Measurements from ENCODE around the gene DCLK1.

Gene DCLK1

GRCh38 chr13:35791184-35791851 lies 339.9 kb downstream of the DCLK1 start:
- H3K4me3 ChIP-seq (ENCODE audit: low read length): no peak overlapping the region
- no peak for DNase-seq (ENCODE audit: low read depth, low spot score)

GRCh38 chr13:35789335-35790165 lies 341.6 kb downstream of the DCLK1 start:
- H3K4me3 ChIP-seq (ENCODE audit: low read length): no peak overlapping the region
- DNase-seq (ENCODE audit: low read depth, low spot score): peak; percentile 21

- no peak overlapping the region for H3K4me3 ChIP-seq (ENCODE audit: low read length)
- DNase-seq (ENCODE audit: low read depth, low spot score): no peak
These were observed 343.2 kb downstream of the DCLK1 start for GRCh38 chr13:35787937-35788336.

- DNase-seq (ENCODE audit: low read depth, low spot score): no peak
- no peak overlapping the region for H3K4me3 ChIP-seq (ENCODE audit: low read length)
These were observed 345.4 kb downstream of the DCLK1 start for GRCh38 chr13:35785576-35786303.

- no peak overlapping the region for H3K4me3 ChIP-seq (ENCODE audit: low read length)
- no peak for DNase-seq (ENCODE audit: low read depth, low spot score)
These were observed 346.8 kb downstream of the DCLK1 start for GRCh38 chr13:35784286-35784951.

GRCh38 chr13:35782793-35783192 lies 348.4 kb downstream of the DCLK1 start:
- no peak overlapping the region for H3K4me3 ChIP-seq (ENCODE audit: low read length)
- no peak for DNase-seq (ENCODE audit: low read depth, low spot score)

- DNase-seq (ENCODE audit: low read depth, low spot score): no peak
- no peak overlapping the region for H3K4me3 ChIP-seq (ENCODE audit: low read length)
These were observed 349.9 kb downstream of the DCLK1 start for GRCh38 chr13:35781036-35782000.

- no peak overlapping the region for H3K4me3 ChIP-seq (ENCODE audit: low read length)
- no peak for DNase-seq (ENCODE audit: low read depth, low spot score)
These were observed 350.6 kb downstream of the DCLK1 start for GRCh38 chr13:35780613-35781012.

GRCh38 chr13:35771898-35772297 lies 359.3 kb downstream of the DCLK1 start:
- H3K4me3 ChIP-seq (ENCODE audit: low read length): no peak overlapping the region

GRCh38 chr13:35770756-35771297 lies 360.4 kb downstream of the DCLK1 start:
- no peak for DNase-seq (ENCODE audit: low read depth, low spot score)
- H3K4me3 ChIP-seq (ENCODE audit: low read length): no peak overlapping the region

More at GRCh38 chr13:35771898-35772297, 359.3 kb downstream of the DCLK1 start:
- no peak for DNase-seq (ENCODE audit: low read depth, low spot score)

- H3K4me3 ChIP-seq (ENCODE audit: low read length): no peak overlapping the region
- DNase-seq (ENCODE audit: low read depth, low spot score): no peak
These were observed 361.4 kb downstream of the DCLK1 start for GRCh38 chr13:35769812-35770211.

- DNase-seq (ENCODE audit: low read depth, low spot score): no peak
These were observed 362.6 kb downstream of the DCLK1 start for GRCh38 chr13:35768551-35768950.

GRCh38 chr13:35768073-35768472 lies 363.1 kb downstream of the DCLK1 start:
- DNase-seq (ENCODE audit: low read depth, low spot score): no peak
- no peak overlapping the region for H3K4me3 ChIP-seq (ENCODE audit: low read length)

More at GRCh38 chr13:35768551-35768950, 362.6 kb downstream of the DCLK1 start:
- H3K4me3 ChIP-seq (ENCODE audit: low read length): no peak overlapping the region

- no peak overlapping the region for H3K4me3 ChIP-seq (ENCODE audit: low read length)
- DNase-seq (ENCODE audit: low read depth, low spot score): no peak
These were observed 363.8 kb downstream of the DCLK1 start for GRCh38 chr13:35767256-35767976.

GRCh38 chr13:35766663-35767062 lies 364.5 kb downstream of the DCLK1 start:
- no peak for DNase-seq (ENCODE audit: low read depth, low spot score)
- H3K4me3 ChIP-seq (ENCODE audit: low read length): no peak overlapping the region

- DNase-seq (ENCODE audit: low read depth, low spot score): no peak
- no peak overlapping the region for H3K4me3 ChIP-seq (ENCODE audit: low read length)
These were observed 365.2 kb downstream of the DCLK1 start for GRCh38 chr13:35765941-35766340.

- no peak for DNase-seq (ENCODE audit: low read depth, low spot score)
These were observed 365.8 kb downstream of the DCLK1 start for GRCh38 chr13:35765366-35765765.

More at GRCh38 chr13:35765366-35765765, 365.8 kb downstream of the DCLK1 start:
- H3K4me3 ChIP-seq (ENCODE audit: low read length): no peak overlapping the region

Measured in Jurkat, Clone E6-1 (cell line).